ENCODE results near the gene PTGR1. TPM values are rescaled to one million over a fixed set of nuclear protein-coding genes. Genes with fewer than 3 reads are reported as not detected.
A peak's percentile ranks its signal among the peaks of the same experiment; 100 is the strongest.

PTGR1 gene
- total RNA-seq: 25.8 to 28.1 TPM (median 26.6 TPM) in 3 replicates
- long read RNA-seq, transcript PTGR1-205 (10 exons, 1,407 nt): minor isoform, 6 of 31 reads
- long read RNA-seq, transcript PTGR1-201 (10 exons, 1,223 nt): major isoform, 21 of 31 reads
- long read RNA-seq, partial matches to known transcripts: 0 of 31 reads
- long read RNA-seq, other reads (novel, unspliced or antisense): 4 of 31 reads

- Mint-ChIP-seq H3K4me3 (ENCODE audit: unreplicated experiment) (peak within 1 kb of the TSS; percentile 94), H3K36me3 (ENCODE audit: low read depth) (peaks cover 2% of the 10 kb centered on the region), H3K9me3 (ENCODE audit: low read depth) (peaks cover 3% of the 10 kb centered on the region), H3K27me3 (ENCODE audit: low read depth) (no peaks in the 10 kb centered on the region), H3K27ac (ENCODE audit: unreplicated experiment) (peak within 1 kb of the TSS; percentile 97), H3K4me1 (ENCODE audit: low read depth) (peaks cover 32% of the 10 kb centered on the region)
- TF ChIP-seq CTCF (IDR thresholded peaks at IDR 0.05): no peak
- DNase-seq (ENCODE audit: low spot score): no peak
These were observed at the start of gene PTGR1 for GRCh38 chr9:111599092-111599954. TSS of gene PTGR1 (minus strand) at chr9:111599647. CDS start at chr9:111597422, 2,225 bp downstream.

- Mint-ChIP-seq H3K36me3 (ENCODE audit: low read depth) (peaks cover 22% of the 10 kb centered on the region), H3K9me3 (ENCODE audit: low read depth) (no peaks in the 10 kb centered on the region), H3K27me3 (ENCODE audit: low read depth) (no peaks in the 10 kb centered on the region), H3K27ac (ENCODE audit: unreplicated experiment) (no peak overlapping the region), H3K4me1 (ENCODE audit: low read depth) (peaks cover 20% of the 10 kb centered on the region), H3K4me3 (ENCODE audit: unreplicated experiment) (no peak overlapping the region)
- DNase-seq (ENCODE audit: low spot score): no peak
- TF ChIP-seq CTCF (IDR thresholded peaks at IDR 0.05): no peak
These were observed 49.6 kb upstream of the PTGR1 start for GRCh38 chr9:111649016-111649415.

- Mint-ChIP-seq H3K9me3 (ENCODE audit: low read depth) (no peaks in the 10 kb centered on the region), H3K4me1 (ENCODE audit: low read depth) (peaks cover 20% of the 10 kb centered on the region), H3K27me3 (ENCODE audit: low read depth) (no peaks in the 10 kb centered on the region), H3K27ac (ENCODE audit: unreplicated experiment) (peak overlapping the region; percentile 76), H3K36me3 (ENCODE audit: low read depth) (peaks cover 21% of the 10 kb centered on the region), H3K4me3 (ENCODE audit: unreplicated experiment) (no peak overlapping the region)
- no peak for TF ChIP-seq CTCF (IDR thresholded peaks at IDR 0.05)
- no peak for DNase-seq (ENCODE audit: low spot score)
These were observed 48.6 kb upstream of the PTGR1 start for GRCh38 chr9:111648066-111648465.

GRCh38 chr9:111646417-111646816 lies 47.0 kb upstream of the PTGR1 start:
- Mint-ChIP-seq H3K4me1 (ENCODE audit: low read depth) (peaks cover 18% of the 10 kb centered on the region), H3K27ac (ENCODE audit: unreplicated experiment) (no peak overlapping the region), H3K4me3 (ENCODE audit: unreplicated experiment) (no peak overlapping the region), H3K36me3 (ENCODE audit: low read depth) (peaks cover 19% of the 10 kb centered on the region), H3K9me3 (ENCODE audit: low read depth) (no peaks in the 10 kb centered on the region), H3K27me3 (ENCODE audit: low read depth) (no peaks in the 10 kb centered on the region)
- TF ChIP-seq CTCF (IDR thresholded peaks at IDR 0.05): no peak
- no peak for DNase-seq (ENCODE audit: low spot score)

- DNase-seq (ENCODE audit: low spot score): no peak
- Mint-ChIP-seq H3K4me1 (ENCODE audit: low read depth) (peaks cover 18% of the 10 kb centered on the region), H3K9me3 (ENCODE audit: low read depth) (no peaks in the 10 kb centered on the region), H3K27me3 (ENCODE audit: low read depth) (no peaks in the 10 kb centered on the region), H3K4me3 (ENCODE audit: unreplicated experiment) (no peak overlapping the region), H3K36me3 (ENCODE audit: low read depth) (peaks cover 19% of the 10 kb centered on the region), H3K27ac (ENCODE audit: unreplicated experiment) (no peak overlapping the region)
- TF ChIP-seq CTCF (IDR thresholded peaks at IDR 0.05): no peak
These were observed 46.4 kb upstream of the PTGR1 start for GRCh38 chr9:111645806-111646205.
